ENCODE measurements around the gene DOCK8.
"Not testable (repeated sequence)": the region's sequence is repeated elsewhere in the genome, so short reads cannot be mapped to it uniquely, and the experiment has no call there.

DOCK8 gene

GRCh38 chr9:227860-228259, 13.2 kb downstream of the DOCK8 start:
- no peak for DNase-seq

DNA sequence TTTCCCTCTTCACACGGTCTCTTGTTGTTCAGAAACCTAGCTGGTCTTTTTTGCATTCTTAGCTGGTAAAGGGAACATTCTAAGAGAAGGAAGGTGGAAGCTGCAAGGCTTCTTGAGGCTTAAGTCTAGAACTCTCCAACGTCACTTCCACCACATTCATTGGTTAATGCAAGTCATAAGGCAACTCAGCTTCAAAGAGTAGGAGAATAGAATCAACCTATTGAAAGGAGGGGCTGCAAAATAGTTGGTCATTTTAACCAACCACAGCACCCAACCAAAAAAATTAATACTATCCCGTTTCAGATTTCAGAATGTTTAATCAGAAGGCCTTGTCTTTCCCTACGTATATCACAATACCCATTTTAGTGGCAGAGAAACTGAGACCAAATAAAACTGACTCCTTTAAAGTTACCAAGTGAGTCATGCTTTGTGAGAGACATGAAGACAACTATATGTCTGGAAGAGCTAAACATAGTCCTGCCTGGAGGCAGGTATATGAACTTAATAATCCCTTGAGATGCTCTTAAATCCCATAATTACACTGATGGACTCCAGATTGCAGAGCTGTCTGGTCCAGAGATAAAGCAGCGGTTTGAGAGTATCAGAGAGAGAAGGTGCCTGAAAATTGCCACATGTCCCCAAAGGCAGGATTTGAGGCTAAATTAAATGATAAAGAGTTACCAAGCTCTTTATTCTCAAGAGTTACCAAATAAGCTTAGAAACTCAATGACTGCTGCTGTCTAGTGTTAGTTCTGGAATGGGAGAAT, 14.4 kb downstream of the DOCK8 start:
- DNase-seq = no peak

DNA sequence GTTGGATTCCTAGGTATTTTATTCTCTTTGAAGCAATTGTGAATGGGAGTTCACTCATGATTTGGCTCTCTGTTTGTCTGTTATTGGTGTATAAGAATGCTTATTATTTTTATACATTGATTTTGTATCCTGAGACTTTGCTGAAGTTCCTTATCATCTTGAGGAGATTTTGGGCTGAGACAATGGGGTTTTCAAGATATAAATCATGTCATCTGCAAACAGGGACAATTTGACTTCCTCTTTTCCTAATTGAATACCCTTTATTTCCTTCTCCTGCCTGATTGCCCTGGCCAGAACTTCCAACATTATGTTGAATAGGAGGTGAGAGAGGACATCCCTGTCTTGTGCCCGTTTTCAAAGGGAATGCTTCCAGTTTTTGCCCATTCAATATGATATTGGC, 17.0 kb downstream of the DOCK8 start:
- not testable (repeated sequence) for DNase-seq

DNA sequence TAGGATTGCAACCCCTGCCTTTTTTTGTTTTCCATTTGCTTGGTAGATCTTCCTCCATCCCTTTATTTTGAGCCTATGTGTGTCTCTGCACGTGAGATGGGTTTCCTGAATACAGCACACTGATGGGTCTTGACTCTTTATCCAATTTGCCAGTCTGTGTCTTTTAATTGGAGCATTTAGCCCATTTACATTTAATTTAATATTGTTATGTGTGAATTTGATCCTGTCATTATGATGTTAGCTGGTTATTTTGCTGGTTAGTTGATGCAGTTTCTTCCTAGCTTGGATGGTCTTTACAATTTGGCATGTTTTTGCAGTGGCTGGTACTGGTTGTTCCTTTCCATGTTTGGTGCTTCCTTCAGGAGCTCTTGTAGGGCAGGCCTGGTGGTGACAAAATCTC, 19.0 kb downstream of the DOCK8 start:
- not testable (repeated sequence) for DNase-seq

- no peak for DNase-seq
Observed at GRCh38 chr9:237141-237857, 22.6 kb downstream of the DOCK8 start.

DNA sequence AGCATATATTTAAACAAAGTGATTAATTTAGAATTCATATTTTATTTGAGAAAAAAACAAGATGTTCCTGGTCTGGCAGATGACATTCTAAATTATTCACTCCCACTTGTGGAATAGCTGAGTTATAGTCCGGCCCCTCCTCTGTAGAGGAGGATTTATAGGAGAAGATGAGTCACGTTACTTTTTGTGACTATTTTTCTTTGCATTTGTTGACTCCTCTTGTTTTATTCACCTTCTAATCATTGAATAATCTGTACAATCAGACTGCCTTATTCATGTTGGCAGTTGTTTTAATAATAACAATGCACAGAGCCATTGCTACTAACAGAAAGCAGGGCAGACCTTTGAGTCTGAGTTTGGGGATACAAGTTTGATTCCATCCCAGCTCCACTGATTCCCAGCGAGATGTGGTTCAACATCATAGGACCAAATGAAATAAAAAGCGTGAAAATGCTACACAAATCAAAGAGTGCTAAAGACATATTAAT, 23.2 kb downstream of the DOCK8 start:
- DNase-seq = no peak

- no peak for DNase-seq
Observed at GRCh38 chr9:242461-243080, 27.9 kb downstream of the DOCK8 start.

DNA sequence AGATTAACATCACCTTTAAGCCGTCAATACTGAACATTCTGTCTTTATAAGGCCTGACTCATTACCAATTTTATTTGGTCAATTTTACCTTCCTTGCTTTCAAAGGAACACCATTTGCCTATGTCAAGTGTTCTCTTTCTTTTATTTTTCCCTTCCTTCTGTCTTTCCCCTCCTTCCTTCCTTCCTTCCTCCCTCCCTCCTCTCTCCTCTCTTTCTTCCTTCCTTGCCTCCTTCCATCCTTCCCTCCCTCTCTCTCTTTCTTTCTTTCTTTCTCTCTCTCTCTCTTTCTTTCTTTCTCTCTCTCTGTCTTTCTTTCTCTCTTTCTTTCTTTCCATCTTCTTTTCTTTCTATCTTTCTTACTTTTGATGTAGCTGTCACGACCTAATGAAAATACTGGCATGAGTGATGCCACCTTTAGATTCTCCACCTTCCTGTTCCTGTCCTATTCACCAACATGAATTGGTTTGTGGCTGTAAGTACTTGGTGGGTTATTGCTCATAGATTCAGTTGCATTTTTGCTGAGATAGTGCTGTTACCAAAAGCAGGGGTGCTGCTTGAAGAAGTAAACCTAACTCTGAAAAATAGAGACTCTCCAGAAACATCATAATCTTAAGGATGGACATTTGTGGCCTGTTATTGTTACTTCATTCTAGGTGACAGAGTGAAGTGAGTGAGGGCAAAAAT, 33.8 kb downstream of the DOCK8 start:
- DNase-seq = no peak

GRCh38 chr9:249025-249424, 34.4 kb downstream of the DOCK8 start:
- DNase-seq = no peak

DNA sequence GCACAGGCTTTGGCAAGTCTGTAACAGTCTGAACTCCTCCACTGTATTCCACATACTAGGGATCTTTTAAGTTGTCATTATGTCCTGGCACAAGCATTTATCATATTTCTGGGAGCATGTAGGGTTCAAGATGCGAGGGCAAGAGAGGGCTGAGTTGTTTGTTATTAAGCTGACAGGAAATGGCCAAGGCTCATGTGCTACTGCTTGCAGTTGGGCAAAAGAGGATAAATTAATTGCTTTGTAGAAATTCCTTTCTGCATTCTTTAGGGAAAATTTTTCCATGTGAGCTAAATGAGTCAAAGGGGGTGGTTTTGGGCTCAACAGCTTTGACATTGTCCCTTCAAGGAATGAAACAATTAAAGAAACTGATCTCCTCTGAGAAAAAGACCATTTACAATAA, 35.4 kb downstream of the DOCK8 start:
- no peak for DNase-seq

- no peak for DNase-seq
Observed at GRCh38 chr9:250625-251024, 36.0 kb downstream of the DOCK8 start.

- DNase-seq = no peak
Observed at GRCh38 chr9:251398-251797, 36.7 kb downstream of the DOCK8 start.

- no peak for DNase-seq
Observed at GRCh38 chr9:253539-253938, 38.9 kb downstream of the DOCK8 start.

DNA sequence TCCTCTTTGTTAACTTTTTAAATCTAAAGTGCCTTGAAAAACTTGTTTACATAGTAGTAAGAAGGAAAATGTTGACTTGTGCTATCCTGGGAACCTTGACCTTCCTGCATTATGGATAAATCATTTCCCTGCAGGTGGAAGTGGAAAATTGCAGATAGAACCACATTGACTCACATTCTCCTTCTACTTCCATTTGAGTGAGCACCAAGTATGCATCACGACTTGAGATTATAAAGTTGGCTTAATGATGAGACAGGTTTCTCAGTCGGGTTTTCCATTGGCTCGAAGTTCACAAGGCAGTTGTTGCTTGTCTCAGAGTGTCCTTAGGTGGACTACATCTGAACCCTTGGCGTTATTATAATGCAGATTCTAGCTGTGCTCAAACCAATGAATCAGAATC, 39.9 kb downstream of the DOCK8 start:
- no peak for DNase-seq

DNA sequence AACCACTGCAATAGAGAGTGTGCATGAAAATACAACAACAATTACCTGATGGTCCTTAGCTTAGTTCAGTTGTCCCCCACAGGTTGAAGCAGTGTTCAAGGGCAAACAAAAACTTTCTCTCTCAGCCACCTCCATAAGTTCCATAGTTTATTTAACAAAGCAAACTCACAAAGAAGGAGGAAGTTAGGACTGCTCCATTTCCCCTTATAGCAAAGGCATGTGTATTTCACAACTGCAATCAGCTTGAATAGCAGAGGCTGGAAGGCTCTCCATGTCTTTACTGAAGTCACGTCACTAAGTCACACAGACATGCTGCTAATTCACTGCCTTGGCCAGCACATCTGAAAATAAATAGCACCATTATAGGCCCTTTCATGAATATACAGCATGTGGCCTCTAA, 43.3 kb downstream of the DOCK8 start:
- no peak for DNase-seq

DNA sequence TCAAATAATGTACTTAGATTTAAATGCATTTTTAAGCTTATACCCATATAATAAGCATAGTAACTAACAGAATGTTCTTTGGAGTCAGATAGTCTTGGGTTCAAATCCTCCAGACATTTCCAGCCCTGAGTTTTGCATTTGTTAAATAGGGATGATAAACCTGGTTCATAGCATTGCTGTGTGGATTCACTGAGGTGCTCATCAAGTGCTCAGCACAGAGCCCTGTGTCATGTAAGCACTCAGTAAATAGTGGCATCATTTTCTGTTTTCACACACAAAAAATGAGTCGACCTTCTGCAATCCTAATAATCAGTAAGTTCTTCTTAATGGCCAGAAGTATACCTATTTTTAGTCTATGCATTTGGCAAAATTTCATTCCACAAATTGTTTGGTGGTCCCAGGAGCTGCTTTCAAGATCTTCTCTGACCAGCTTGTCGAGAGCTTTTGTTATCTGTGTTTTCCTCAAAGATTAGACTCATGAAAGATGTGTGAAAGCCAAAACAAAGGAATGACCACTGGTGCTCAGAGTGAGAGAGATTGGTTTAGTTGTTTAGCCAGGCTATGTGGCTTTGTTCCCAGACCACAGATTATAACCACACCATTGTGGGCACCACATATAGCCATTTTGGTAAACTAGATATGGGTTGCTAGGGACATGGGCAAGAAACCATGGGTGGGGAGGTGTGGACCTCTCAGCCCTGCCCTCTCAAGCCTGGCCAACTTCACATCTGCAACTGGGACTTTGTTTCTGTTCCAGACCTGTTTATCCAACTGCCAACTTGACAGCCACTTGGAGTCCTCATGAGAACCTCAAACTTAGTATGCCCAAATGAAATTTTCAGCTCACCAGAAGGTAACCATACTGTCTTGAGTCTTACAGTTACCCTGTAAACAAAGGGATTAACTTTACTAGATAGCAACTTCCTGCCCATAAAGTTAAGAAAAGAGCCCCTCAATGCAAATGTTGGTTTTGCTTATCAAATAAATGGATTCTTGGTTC, 45.0 kb downstream of the DOCK8 start:
- no peak for DNase-seq

DNA sequence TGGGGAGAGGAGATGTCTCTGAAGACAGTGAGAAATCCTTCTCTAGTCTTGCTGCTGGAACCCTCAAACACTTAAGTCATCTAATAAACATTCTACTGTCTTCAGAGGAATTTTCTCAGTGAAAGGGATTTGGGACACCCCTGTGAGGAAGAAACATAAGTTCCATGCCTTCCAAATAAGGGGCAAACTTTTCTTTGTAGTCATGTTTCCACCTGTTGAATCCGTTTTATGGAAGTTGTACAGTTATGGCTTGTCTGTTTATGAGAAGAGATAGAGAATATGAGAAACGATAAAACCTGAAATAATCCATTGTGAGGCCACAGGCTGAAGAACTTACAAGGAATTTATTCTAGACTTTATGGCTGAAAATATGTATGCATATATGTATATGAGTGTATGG, 49.6 kb downstream of the DOCK8 start:
- DNase-seq = no peak

- DNase-seq = no peak
Observed at GRCh38 chr9:265209-265870, 50.7 kb downstream of the DOCK8 start.

GRCh38 chr9:266228-266627, 51.6 kb downstream of the DOCK8 start:
- DNase-seq = no peak

- DNase-seq = no peak
Observed at GRCh38 chr9:268616-269015, 54.0 kb downstream of the DOCK8 start.

GRCh38 chr9:269081-269711, 54.5 kb downstream of the DOCK8 start:
- no peak for DNase-seq

Measured in fibroblast of upper back skin (primary cell).